ENCODE measurements around the gene CALHM1.
"Not testable (repeated sequence)": the region's sequence is repeated elsewhere in the genome, so short reads cannot be mapped to it uniquely, and the experiment has no call there.

Gene CALHM1

DNA sequence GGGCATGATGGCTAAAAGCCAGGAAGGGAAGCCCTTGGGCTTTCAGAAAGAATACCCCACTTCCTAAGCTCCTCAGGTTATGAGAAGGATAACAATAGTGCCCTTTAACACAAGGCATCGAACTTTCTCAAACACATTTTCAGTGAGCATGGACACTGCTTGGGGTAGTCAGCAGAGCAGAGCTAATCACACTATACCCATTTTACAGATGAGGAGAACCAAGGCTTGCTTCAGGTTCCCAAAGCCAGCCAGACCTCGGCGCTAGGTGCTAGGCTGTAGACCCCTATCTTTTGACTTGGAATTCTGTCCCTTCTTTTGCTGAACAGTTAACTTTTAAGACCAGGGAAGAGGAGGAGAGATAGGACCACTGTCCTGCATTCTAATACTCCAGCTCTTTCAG lies 36.6 kb upstream of the CALHM1 start:
- Histone ChIP-seq H3K9ac (ENCODE audit: low read length) (no peak overlapping the region), H3K4me1 (ENCODE audit: control insufficient read depth, insufficient read depth, low read length) (no peaks in the 10 kb centered on the region), H3K4me3 (ENCODE audit: low read length) (no peak overlapping the region), H3K36me3 (ENCODE audit: control insufficient read depth, insufficient read depth, low read length) (no peaks in the 10 kb centered on the region), H3K27me3 (ENCODE audit: control insufficient read depth, insufficient read depth, low read length) (peaks cover 10% of the 10 kb centered on the region), H3K27ac (ENCODE audit: low read depth, low read length) (no peak overlapping the region)

DNA sequence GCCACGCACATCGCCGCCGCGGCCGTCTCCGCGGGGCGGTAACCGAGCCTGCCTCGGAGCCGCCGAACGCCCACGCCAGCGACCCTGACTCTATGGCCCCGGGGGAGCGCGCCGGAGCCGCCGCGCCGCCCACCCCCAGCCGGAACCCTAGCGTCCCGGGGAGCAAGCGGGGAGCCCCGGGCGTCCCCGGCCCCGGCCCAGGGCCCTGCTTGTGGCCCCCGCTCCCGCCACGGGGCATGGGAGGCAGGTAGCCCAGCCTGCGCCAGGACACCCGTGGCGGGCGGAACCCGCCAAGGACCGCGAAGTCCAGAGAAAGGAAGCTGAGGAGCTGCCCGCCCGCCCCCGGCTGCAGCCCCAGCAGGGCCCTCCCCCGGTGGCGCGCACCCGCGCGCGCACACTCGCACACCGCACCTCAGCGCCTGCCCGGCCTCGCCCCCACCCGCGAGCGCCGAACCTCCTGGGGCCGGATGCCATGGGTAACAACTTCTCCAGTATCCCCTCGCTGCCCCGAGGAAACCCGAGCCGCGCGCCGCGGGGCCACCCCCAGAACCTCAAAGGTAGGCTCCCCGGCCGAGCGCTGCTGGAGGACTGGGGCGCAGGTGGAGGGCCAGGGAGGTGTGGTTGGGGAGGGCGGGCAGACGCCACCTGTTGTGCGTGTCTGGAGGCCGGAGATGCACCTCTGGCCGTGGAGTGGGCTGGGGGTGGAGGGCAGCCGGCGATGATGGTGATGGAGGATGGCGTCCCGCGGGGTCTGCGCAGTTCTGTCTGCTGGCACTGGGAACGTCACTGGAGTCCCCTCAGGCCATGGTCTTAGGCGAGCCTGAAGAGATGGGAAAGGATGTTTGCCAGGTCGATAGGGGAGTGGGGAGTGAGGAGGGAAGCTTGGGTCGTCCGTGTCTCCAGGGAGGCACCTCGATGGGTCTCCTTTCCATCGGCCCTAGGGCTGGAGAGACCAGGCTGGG lies 35.5 kb upstream of the CALHM1 start:
- H3K9ac ChIP-seq (ENCODE audit: low read length): no peak overlapping the region
- H3K4me1 ChIP-seq (ENCODE audit: control insufficient read depth, insufficient read depth, low read length): no peaks in the 10 kb centered on the region
- H3K27ac ChIP-seq (ENCODE audit: low read depth, low read length): no peak overlapping the region
- H3K4me3 ChIP-seq (ENCODE audit: low read length): peak overlapping the region; percentile 52
- H3K27me3 ChIP-seq (ENCODE audit: control insufficient read depth, insufficient read depth, low read length): peaks cover 10% of the 10 kb centered on the region
- no peaks in the 10 kb centered on the region for H3K36me3 ChIP-seq (ENCODE audit: control insufficient read depth, insufficient read depth, low read length)

DNA sequence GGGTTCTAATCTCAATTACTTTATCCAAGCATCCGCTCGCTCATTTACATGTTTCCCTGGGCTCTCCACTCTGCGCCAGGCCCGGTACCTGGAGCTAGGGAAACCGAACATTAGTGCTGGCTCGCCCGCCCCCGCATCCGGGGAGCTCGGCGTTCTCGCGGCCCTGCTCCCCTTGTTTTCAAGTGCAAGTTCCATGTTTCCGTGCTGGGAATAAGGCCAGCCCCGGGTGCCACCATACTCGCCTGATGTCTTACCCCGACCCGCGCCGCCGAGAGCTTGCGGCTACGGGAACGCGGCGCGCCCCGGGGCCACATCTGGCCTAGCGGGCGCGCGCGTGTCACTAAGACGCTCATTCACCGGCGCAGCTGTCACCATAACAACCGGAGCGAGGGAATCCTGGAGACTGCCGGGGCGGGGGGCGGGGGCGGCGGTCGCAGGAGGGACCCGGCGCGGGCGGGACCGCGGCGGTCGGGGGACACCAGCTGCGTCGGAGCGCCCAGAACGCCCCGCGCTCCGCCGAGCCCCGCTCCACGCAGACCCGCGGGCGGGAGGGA lies 34.7 kb upstream of the CALHM1 start, which contains the start of gene NEURL1:
Gene NEURL1, plus strand, starts transcription at position 344 of the 554 bp plus-strand sequence. CDS start 683 bp downstream, outside the sequence.
- Histone ChIP-seq H3K9ac (ENCODE audit: low read length) (no peak within 1 kb of the TSS), H3K4me3 (ENCODE audit: low read length) (peak within 1 kb of the TSS; percentile 52), H3K27ac (ENCODE audit: low read depth, low read length) (no peak within 1 kb of the TSS), H3K36me3 (ENCODE audit: control insufficient read depth, insufficient read depth, low read length) (no peaks in the 10 kb centered on the region), H3K4me1 (ENCODE audit: control insufficient read depth, insufficient read depth, low read length) (no peaks in the 10 kb centered on the region), H3K27me3 (ENCODE audit: control insufficient read depth, insufficient read depth, low read length) (peaks cover 10% of the 10 kb centered on the region)

DNA sequence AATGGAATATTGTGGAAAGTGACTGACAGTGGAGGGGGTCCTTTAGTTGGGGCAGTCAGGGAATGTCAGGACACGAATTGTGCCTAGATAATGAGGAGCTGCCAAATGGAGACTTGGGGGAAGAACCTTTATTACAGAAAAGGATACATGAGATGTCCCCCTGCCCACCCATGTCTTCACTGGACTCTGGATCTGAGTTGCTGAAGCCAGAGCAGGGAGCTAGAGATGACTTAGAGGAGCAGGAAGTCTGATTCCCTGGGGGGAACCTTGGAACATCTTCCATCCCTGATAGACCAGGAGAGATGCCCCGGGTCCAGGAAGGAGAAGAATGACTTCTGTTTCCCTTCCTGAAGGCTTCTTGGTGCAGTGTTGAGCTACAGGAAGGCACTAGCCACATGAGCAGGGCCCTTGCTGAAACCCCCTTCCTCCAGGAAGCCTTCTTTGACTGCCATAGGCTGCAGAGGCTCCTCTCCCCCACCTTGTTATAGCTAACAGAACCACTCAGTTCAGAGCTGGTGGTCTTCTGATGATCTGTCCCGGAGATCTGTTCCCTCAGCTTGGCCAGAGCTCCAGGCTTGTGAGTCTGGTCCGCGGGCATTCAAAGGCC lies 34.1 kb upstream of the CALHM1 start:
- peak overlapping the region; percentile 52 for H3K4me3 ChIP-seq (ENCODE audit: low read length)
- H3K4me1 ChIP-seq (ENCODE audit: control insufficient read depth, insufficient read depth, low read length): no peaks in the 10 kb centered on the region
- no peak overlapping the region for H3K9ac ChIP-seq (ENCODE audit: low read length)
- no peak overlapping the region for H3K27ac ChIP-seq (ENCODE audit: low read depth, low read length)
- H3K36me3 ChIP-seq (ENCODE audit: control insufficient read depth, insufficient read depth, low read length): no peaks in the 10 kb centered on the region
- peaks cover 10% of the 10 kb centered on the region for H3K27me3 ChIP-seq (ENCODE audit: control insufficient read depth, insufficient read depth, low read length)

DNA sequence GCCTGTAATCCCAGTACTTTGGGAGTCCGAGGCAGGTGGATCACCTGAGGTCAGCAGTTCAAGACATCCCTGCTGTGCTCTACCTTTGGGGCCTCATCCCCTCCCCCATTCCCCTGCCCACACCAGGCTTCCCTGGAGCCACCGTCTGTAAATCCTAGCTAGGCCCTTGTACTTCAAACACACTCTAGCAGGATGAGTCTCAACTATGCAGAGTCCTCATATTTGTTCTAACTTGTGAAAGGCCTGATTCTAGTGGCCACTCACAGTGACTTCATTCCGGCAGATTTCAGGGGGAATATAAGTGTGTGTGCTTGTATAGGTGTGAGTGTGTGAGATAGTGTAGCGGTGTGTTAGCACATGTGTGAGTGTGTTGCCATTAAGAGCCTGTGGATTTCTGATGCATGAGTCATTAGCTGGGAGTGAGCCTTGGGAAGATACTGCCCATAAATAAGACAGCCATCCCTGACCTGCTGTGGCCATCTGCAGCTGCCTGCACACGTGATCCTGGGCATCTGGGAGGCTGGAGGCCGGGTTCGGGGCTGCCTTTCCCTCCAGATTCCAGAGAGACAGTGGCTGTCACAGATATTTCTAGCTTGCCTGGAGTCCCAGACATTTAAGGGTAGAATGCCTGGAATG lies 33.1 kb upstream of the CALHM1 start:
- H3K4me3 ChIP-seq (ENCODE audit: low read length): no peak overlapping the region
- H3K4me1 ChIP-seq (ENCODE audit: control insufficient read depth, insufficient read depth, low read length): no peaks in the 10 kb centered on the region
- H3K27me3 ChIP-seq (ENCODE audit: control insufficient read depth, insufficient read depth, low read length): peaks cover 10% of the 10 kb centered on the region
- H3K9ac ChIP-seq (ENCODE audit: low read length): no peak overlapping the region
- no peak overlapping the region for H3K27ac ChIP-seq (ENCODE audit: low read depth, low read length)
- H3K36me3 ChIP-seq (ENCODE audit: control insufficient read depth, insufficient read depth, low read length): no peaks in the 10 kb centered on the region

DNA sequence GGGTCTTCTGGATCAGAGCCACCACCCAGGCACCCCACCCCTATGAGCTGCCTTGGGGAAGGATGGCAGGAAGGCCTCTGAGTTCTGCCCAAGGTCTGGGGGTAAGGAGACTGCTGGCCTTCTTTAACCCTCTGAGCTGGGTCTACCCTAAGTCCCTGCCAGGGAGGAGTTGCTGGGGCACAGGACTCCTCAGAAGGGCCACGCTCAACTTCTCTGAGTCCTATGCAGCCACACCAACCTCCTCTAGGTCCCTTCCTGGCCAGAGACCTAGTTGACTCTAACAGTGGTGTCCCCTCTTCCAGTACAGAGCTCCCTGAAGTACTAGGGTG lies 32.2 kb upstream of the CALHM1 start:
- Histone ChIP-seq H3K4me3 (ENCODE audit: low read length) (no peak overlapping the region), H3K27ac (ENCODE audit: low read depth, low read length) (no peak overlapping the region), H3K4me1 (ENCODE audit: control insufficient read depth, insufficient read depth, low read length) (peaks cover 6% of the 10 kb centered on the region), H3K36me3 (ENCODE audit: control insufficient read depth, insufficient read depth, low read length) (no peaks in the 10 kb centered on the region), H3K27me3 (ENCODE audit: control insufficient read depth, insufficient read depth, low read length) (peaks cover 10% of the 10 kb centered on the region), H3K9ac (ENCODE audit: low read length) (no peak overlapping the region)

DNA sequence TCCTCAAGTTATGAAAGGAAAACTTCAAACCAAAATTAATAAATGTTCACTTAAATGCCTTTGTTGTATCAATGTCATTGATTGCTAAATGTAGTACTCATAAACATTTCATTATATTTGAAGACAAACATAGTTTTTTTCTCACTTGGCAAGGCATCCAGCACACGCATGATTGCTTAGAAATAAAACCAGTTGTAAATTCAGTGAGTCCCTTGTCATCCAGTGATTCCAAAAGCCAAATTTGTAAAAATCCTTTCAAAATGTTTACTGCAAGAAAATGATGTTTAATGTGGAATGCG lies 28.7 kb upstream of the CALHM1 start:
- H3K4me1 ChIP-seq (ENCODE audit: control insufficient read depth, insufficient read depth, low read length): peaks cover 6% of the 10 kb centered on the region
- H3K36me3 ChIP-seq (ENCODE audit: control insufficient read depth, insufficient read depth, low read length): no peaks in the 10 kb centered on the region
- no peak overlapping the region for H3K4me3 ChIP-seq (ENCODE audit: low read length)
- H3K27ac ChIP-seq (ENCODE audit: low read depth, low read length): no peak overlapping the region
- no peak overlapping the region for H3K9ac ChIP-seq (ENCODE audit: low read length)
- H3K27me3 ChIP-seq (ENCODE audit: control insufficient read depth, insufficient read depth, low read length): peaks cover 4% of the 10 kb centered on the region

DNA sequence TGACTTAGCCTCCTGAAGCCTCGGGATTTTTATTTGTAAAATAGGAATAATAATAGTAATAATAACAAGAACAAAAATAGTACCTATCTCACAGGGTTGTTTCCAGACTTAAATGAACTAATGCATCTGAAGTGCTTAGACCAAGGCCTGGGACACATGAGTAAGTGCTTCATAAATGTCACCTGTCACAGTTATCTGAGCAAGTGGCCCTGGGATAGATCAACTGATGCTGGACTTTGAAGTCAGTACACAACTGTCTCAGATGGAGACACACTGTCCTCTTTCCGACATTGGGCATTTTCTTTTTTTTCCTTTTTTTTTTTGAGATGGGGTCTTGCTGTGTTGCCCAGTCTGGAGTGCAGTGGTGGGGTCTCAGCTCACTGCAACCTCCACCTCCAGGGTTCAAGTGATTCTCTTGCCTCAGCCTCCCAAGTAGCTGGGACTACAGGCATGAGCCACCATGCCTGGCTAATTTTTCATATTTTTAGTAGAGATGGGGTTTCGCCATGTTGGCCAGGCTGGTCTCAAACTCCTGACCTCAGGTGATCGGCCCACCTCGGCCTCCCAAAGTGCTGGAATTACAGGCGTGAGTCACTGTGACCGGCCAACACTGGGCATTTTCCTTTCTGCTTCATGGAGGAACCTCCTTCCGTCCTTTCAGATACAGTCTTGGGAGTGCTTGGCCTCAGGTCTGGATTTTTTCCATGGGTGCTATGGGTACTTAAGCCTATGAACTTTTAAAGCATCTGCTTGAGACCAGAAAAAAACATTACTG lies 28.1 kb upstream of the CALHM1 start:
- not testable (repeated sequence) for H3K27ac ChIP-seq (ENCODE audit: low read depth, low read length); H3K9ac ChIP-seq (ENCODE audit: low read length); H3K36me3 ChIP-seq (ENCODE audit: control insufficient read depth, insufficient read depth, low read length); H3K4me3 ChIP-seq (ENCODE audit: low read length); H3K4me1 ChIP-seq (ENCODE audit: control insufficient read depth, insufficient read depth, low read length); H3K27me3 ChIP-seq (ENCODE audit: control insufficient read depth, insufficient read depth, low read length)

DNA sequence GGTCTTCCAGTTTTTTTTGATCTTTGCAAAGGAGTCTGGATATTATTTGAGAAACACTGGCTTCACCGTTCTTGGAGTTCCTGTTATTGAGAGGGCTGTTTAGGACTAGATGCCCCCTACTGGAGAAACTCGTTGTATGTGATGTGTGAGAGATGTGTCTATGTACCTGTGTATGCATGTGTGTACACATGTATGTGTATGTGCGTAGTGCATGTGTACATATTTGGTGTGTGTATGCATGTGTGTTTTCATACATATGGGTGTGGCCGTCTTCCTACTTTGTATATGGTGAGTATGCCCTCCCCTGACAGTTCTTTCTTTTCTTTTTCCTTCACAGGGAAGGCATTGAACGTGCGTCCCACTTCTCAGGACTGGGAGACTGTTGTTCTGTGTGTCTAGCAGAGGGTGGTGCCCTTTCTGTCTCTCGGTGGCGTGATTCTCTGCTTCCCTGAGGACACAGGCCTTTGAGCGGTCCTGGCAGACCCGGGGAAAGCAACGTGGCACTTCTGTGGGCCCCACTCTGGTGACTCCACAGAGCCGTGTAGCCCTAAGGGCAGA lies 23.4 kb upstream of the CALHM1 start:
- Histone ChIP-seq H3K36me3 (ENCODE audit: control insufficient read depth, insufficient read depth, low read length) (no peaks in the 10 kb centered on the region), H3K27ac (ENCODE audit: low read depth, low read length) (no peak overlapping the region), H3K9ac (ENCODE audit: low read length) (no peak overlapping the region), H3K4me3 (ENCODE audit: low read length) (no peak overlapping the region), H3K4me1 (ENCODE audit: control insufficient read depth, insufficient read depth, low read length) (peaks cover 6% of the 10 kb centered on the region), H3K27me3 (ENCODE audit: control insufficient read depth, insufficient read depth, low read length) (peaks cover 4% of the 10 kb centered on the region)

DNA sequence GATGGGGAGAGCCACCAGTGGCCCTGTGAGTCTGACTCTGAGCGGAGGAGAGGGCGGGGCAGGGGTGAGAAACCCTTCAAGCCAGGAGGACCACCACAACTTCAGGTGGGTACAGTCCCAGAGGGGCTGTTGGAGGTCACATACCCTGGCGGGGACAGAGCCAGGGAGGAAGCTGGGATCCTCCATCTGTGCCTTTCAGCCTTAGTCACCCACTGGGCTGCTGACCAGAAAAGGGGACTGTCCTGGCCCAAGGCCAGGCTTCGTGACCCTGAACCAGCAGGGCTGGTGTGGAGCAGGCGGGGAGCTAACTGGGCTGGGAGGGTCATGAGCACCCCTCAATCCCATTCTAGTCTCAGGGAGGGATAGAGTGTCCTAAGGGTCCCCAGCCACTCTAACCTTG lies 21.8 kb upstream of the CALHM1 start:
- H3K27ac ChIP-seq (ENCODE audit: low read depth, low read length): no peak overlapping the region
- H3K36me3 ChIP-seq (ENCODE audit: control insufficient read depth, insufficient read depth, low read length): no peaks in the 10 kb centered on the region
- H3K4me3 ChIP-seq (ENCODE audit: low read length): no peak overlapping the region
- peaks cover 4% of the 10 kb centered on the region for H3K27me3 ChIP-seq (ENCODE audit: control insufficient read depth, insufficient read depth, low read length)
- H3K9ac ChIP-seq (ENCODE audit: low read length): no peak overlapping the region
- H3K4me1 ChIP-seq (ENCODE audit: control insufficient read depth, insufficient read depth, low read length): no peaks in the 10 kb centered on the region

DNA sequence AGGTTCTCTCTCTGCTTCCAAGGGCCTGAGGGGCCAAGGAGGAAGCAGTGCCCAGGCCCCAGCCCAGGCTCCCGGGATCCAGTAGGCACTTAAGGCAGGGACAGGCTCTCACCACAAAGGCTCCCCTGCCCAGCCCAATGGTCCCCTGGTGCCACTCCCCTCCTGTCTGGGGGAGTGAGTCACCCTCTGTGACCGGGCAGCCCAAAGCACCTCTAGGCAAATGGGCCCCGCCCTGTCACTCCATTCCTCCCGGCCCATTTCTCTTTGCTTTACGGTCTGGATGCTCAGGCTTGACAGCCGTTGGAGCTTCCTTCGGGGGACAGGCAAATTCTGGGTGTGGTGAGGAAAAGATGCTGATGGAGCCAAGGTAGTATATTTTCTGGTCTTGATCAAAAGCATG lies 20.4 kb upstream of the CALHM1 start, which contains the start of gene CALHM3:
Gene CALHM3, minus strand, starts transcription at position 106 of the 400 bp plus-strand sequence. CDS start 208 bp downstream, outside the sequence.
- no peak within 1 kb of the TSS for H3K4me3 ChIP-seq (ENCODE audit: low read length)
- no peak within 1 kb of the TSS for H3K27ac ChIP-seq (ENCODE audit: low read depth, low read length)
- no peaks in the 10 kb centered on the region for H3K36me3 ChIP-seq (ENCODE audit: control insufficient read depth, insufficient read depth, low read length)
- H3K27me3 ChIP-seq (ENCODE audit: control insufficient read depth, insufficient read depth, low read length): no peaks in the 10 kb centered on the region
- no peaks in the 10 kb centered on the region for H3K4me1 ChIP-seq (ENCODE audit: control insufficient read depth, insufficient read depth, low read length)
- H3K9ac ChIP-seq (ENCODE audit: low read length): no peak within 1 kb of the TSS

All from rectal smooth muscle tissue (tissue), 1 donor.